Measurements from ENCODE around the gene DCAF12L2.

DNA sequence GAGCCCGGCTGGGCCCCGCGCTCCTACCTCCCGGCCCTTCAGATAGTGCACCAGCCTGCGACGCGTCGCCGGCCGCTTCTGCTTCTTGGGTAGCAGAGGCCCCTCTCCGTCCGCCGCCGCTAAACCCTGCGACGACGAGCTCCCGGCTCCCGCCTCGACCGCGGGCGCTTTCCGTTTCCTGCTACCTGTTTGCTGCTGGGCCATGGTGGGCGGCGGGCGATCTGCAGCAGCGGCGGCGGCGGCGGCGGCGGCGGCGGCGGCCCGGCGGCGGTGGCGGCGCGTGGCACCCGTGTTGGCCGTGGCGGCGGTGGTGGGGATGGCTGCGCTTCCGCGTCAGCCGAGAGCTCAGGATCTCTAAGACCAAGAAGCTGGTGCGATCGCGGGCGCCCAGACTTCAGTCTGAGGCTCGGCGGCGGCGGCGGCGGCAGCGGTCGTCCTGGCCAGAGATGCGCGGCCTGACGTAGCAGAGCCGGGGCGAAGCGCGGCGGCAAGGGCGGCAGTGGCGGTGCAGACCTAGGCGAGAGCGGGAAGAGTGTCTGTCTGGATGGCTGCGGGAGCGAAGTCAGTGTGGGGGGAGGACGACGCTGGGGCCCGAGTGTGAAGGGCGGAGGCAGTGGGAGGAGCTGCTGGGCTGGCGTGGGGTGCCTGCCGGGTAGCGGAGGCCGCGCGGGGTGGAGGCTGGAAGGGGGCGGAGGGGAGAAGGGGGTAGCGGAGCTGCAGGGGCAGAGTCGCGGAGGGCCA is at the start of gene DCAF12L2:
- TF ChIP-seq ARNTL (CRISPR knock-in tag; IDR thresholded peaks at IDR 0.05; ENCODE audit: borderline replicate concordance, low read depth), result no peak
- TF ChIP-seq RARB (CRISPR knock-in tag; IDR thresholded peaks at IDR 0.05), result no peak

Data from SK-N-SH treated with all-trans-retinoic acid at 6 μM for 48 hours (cell line).